ENCODE measurements around the gene OS9.

OS9 gene

GRCh38 chr12:57733928-57734327 lies 40.0 kb downstream of the OS9 start:
- in situ Hi-C loops (cut with HindIII; ENCODE audit: low sequenced_read_pairs) = no loop called here
- no peak for TF ChIP-seq CTCF (IDR thresholded peaks at IDR 0.05; ENCODE audit: low read depth, low read length, missing control alignments)

GRCh38 chr12:57734591-57734990 lies 40.7 kb downstream of the OS9 start:
- in situ Hi-C loops (cut with HindIII; ENCODE audit: low sequenced_read_pairs) = no loop called here
- H3K4me3 ChIP-seq (ENCODE audit: low read depth, low read length) = no peak overlapping the region
- DNase-seq (ENCODE audit: low read depth) = no peak
- TF ChIP-seq CTCF (IDR thresholded peaks at IDR 0.05; ENCODE audit: low read depth, low read length, missing control alignments) = no peak

More at GRCh38 chr12:57733928-57734327, 40.0 kb downstream of the OS9 start:
- H3K4me3 ChIP-seq (ENCODE audit: low read depth, low read length) = no peak overlapping the region
- no peak for DNase-seq (ENCODE audit: low read depth)

GRCh38 chr12:57735198-57735855 lies 41.4 kb downstream of the OS9 start:
- H3K4me3 ChIP-seq (ENCODE audit: low read depth, low read length) = no peak overlapping the region
- TF ChIP-seq CTCF (IDR thresholded peaks at IDR 0.05; ENCODE audit: low read depth, low read length, missing control alignments) = no peak
- no peak for DNase-seq (ENCODE audit: low read depth)
- in situ Hi-C loops (cut with HindIII; ENCODE audit: low sequenced_read_pairs) = no loop called here

GRCh38 chr12:57735952-57736740 lies 42.2 kb downstream of the OS9 start:
- peak overlapping the region; percentile 15 for H3K4me3 ChIP-seq (ENCODE audit: low read depth, low read length)
- TF ChIP-seq CTCF (IDR thresholded peaks at IDR 0.05; ENCODE audit: low read depth, low read length, missing control alignments) = peak; percentile 37

DNA sequence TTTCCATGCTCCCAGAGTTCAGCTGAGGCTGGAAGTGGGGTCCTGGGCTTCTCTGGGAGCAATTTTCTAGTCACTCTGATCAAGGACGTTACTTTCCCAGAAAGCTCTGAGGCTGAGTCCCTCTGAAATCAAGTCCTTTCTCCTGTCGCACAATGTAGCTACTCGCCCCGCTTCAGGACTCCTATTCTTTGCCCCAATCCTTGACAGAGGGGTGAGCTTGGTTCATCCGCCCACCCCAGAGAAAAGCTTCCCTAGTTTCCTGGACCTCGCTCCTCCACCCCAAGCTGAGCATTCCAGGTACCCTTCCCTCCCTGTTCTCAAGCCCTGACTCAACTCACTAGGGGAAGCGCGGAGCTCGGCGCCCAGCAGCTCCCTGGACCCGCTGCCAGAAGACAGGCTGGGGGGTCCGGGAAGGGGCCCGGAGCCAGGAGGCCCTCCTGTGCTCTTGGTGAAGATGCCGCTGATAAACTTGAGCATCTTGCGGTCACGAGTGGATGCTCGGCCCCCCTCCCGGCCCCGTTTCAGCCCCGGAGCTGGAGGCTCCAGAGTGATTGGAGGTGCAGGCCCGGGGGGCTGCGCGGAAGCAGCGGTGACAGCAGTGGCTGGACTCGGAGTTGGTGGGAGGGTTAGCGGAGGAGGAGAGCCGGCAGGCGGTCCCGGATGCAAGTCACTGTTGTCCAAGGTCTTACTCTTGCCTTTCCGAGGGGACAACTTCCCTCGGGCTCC lies 43.0 kb downstream of the OS9 start:
- no peak for DNase-seq (ENCODE audit: low read depth)
- in situ Hi-C loops (cut with HindIII; ENCODE audit: low sequenced_read_pairs) = no loop called here
- no peak overlapping the region for H3K4me3 ChIP-seq (ENCODE audit: low read depth, low read length)
- TF ChIP-seq CTCF (IDR thresholded peaks at IDR 0.05; ENCODE audit: low read depth, low read length, missing control alignments) = no peak

More at GRCh38 chr12:57735952-57736740, 42.2 kb downstream of the OS9 start:
- no peak for DNase-seq (ENCODE audit: low read depth)
- in situ Hi-C loops (cut with HindIII; ENCODE audit: low sequenced_read_pairs) = no loop called here
